Measurements from ENCODE around the gene TNFSF11.

The TNFSF11 gene

GRCh38 chr13:42543215-42543797 is 30.6 kb upstream of the TNFSF11 start:
- H3K4me1 ChIP-seq (ENCODE audit: control insufficient read depth, insufficient read depth, low read length, poor library complexity, severe bottlenecking) = no peaks in the 10 kb centered on the region

GRCh38 chr13:42544246-42544926 is 29.6 kb upstream of the TNFSF11 start:
- Histone ChIP-seq H3K4me1 (ENCODE audit: control insufficient read depth, insufficient read depth, low read length, poor library complexity, severe bottlenecking) (no peaks in the 10 kb centered on the region), H3K4me3 (ENCODE audit: insufficient read depth, low read depth, low read length, poor library complexity, severe bottlenecking) (no peak overlapping the region), H3K27ac (ENCODE audit: insufficient read depth, low read length, poor library complexity, severe bottlenecking) (no peak overlapping the region), H3K9me3 (ENCODE audit: control insufficient read depth, low read length) (no peaks in the 10 kb centered on the region), H3K27me3 (replicated peaks; ENCODE audit: control insufficient read depth, insufficient read depth, low read length, poor library complexity, severe bottlenecking) (no peaks in the 10 kb centered on the region), H3K36me3 (ENCODE audit: control insufficient read depth, insufficient read depth, low read length) (no peaks in the 10 kb centered on the region)
- DNase-seq = no peak

More at GRCh38 chr13:42543215-42543797, 30.6 kb upstream of the TNFSF11 start:
- no peak for DNase-seq
- H3K36me3 ChIP-seq (ENCODE audit: control insufficient read depth, insufficient read depth, low read length) = no peaks in the 10 kb centered on the region
- no peaks in the 10 kb centered on the region for H3K9me3 ChIP-seq (ENCODE audit: control insufficient read depth, low read length)
- no peaks in the 10 kb centered on the region for H3K27me3 ChIP-seq (replicated peaks; ENCODE audit: control insufficient read depth, insufficient read depth, low read length, poor library complexity, severe bottlenecking)
- H3K27ac ChIP-seq (ENCODE audit: insufficient read depth, low read length, poor library complexity, severe bottlenecking) = no peak overlapping the region
- no peak overlapping the region for H3K4me3 ChIP-seq (ENCODE audit: insufficient read depth, low read depth, low read length, poor library complexity, severe bottlenecking)

- Histone ChIP-seq H3K4me1 (ENCODE audit: control insufficient read depth, insufficient read depth, low read length, poor library complexity, severe bottlenecking) (no peaks in the 10 kb centered on the region), H3K4me3 (ENCODE audit: insufficient read depth, low read depth, low read length, poor library complexity, severe bottlenecking) (no peak overlapping the region), H3K36me3 (ENCODE audit: control insufficient read depth, insufficient read depth, low read length) (no peaks in the 10 kb centered on the region), H3K27me3 (replicated peaks; ENCODE audit: control insufficient read depth, insufficient read depth, low read length, poor library complexity, severe bottlenecking) (no peaks in the 10 kb centered on the region), H3K27ac (ENCODE audit: insufficient read depth, low read length, poor library complexity, severe bottlenecking) (no peak overlapping the region), H3K9me3 (ENCODE audit: control insufficient read depth, low read length) (no peaks in the 10 kb centered on the region)
- no peak for DNase-seq
Observed at GRCh38 chr13:42545842-42546241, 28.1 kb upstream of the TNFSF11 start.

- Histone ChIP-seq H3K27ac (ENCODE audit: insufficient read depth, low read length, poor library complexity, severe bottlenecking) (no peak overlapping the region), H3K4me1 (ENCODE audit: control insufficient read depth, insufficient read depth, low read length, poor library complexity, severe bottlenecking) (no peaks in the 10 kb centered on the region), H3K9me3 (ENCODE audit: control insufficient read depth, low read length) (no peaks in the 10 kb centered on the region), H3K27me3 (replicated peaks; ENCODE audit: control insufficient read depth, insufficient read depth, low read length, poor library complexity, severe bottlenecking) (no peaks in the 10 kb centered on the region), H3K4me3 (ENCODE audit: insufficient read depth, low read depth, low read length, poor library complexity, severe bottlenecking) (no peak overlapping the region), H3K36me3 (ENCODE audit: control insufficient read depth, insufficient read depth, low read length) (no peaks in the 10 kb centered on the region)
- no peak for DNase-seq
Observed at GRCh38 chr13:42547612-42548011, 26.3 kb upstream of the TNFSF11 start.

GRCh38 chr13:42548731-42549551 is 25.0 kb upstream of the TNFSF11 start:
- no peak overlapping the region for H3K4me3 ChIP-seq (ENCODE audit: insufficient read depth, low read depth, low read length, poor library complexity, severe bottlenecking)

GRCh38 chr13:42549552-42549936 is 24.4 kb upstream of the TNFSF11 start:
- Histone ChIP-seq H3K9me3 (ENCODE audit: control insufficient read depth, low read length) (no peaks in the 10 kb centered on the region), H3K4me1 (ENCODE audit: control insufficient read depth, insufficient read depth, low read length, poor library complexity, severe bottlenecking) (no peaks in the 10 kb centered on the region), H3K36me3 (ENCODE audit: control insufficient read depth, insufficient read depth, low read length) (no peaks in the 10 kb centered on the region), H3K27ac (ENCODE audit: insufficient read depth, low read length, poor library complexity, severe bottlenecking) (no peak overlapping the region), H3K27me3 (replicated peaks; ENCODE audit: control insufficient read depth, insufficient read depth, low read length, poor library complexity, severe bottlenecking) (no peaks in the 10 kb centered on the region), H3K4me3 (ENCODE audit: insufficient read depth, low read depth, low read length, poor library complexity, severe bottlenecking) (no peak overlapping the region)
- DNase-seq = no peak

More at GRCh38 chr13:42548731-42549551, 25.0 kb upstream of the TNFSF11 start:
- H3K4me1 ChIP-seq (ENCODE audit: control insufficient read depth, insufficient read depth, low read length, poor library complexity, severe bottlenecking) = no peaks in the 10 kb centered on the region
- no peaks in the 10 kb centered on the region for H3K9me3 ChIP-seq (ENCODE audit: control insufficient read depth, low read length)
- no peaks in the 10 kb centered on the region for H3K27me3 ChIP-seq (replicated peaks; ENCODE audit: control insufficient read depth, insufficient read depth, low read length, poor library complexity, severe bottlenecking)
- H3K36me3 ChIP-seq (ENCODE audit: control insufficient read depth, insufficient read depth, low read length) = no peaks in the 10 kb centered on the region
- no peak for DNase-seq
- H3K27ac ChIP-seq (ENCODE audit: insufficient read depth, low read length, poor library complexity, severe bottlenecking) = no peak overlapping the region

GRCh38 chr13:42551611-42552010 is 22.3 kb upstream of the TNFSF11 start:
- H3K27ac ChIP-seq (ENCODE audit: insufficient read depth, low read length, poor library complexity, severe bottlenecking) = no peak overlapping the region
- no peaks in the 10 kb centered on the region for H3K9me3 ChIP-seq (ENCODE audit: control insufficient read depth, low read length)
- no peak for DNase-seq
- H3K36me3 ChIP-seq (ENCODE audit: control insufficient read depth, insufficient read depth, low read length) = no peaks in the 10 kb centered on the region
- no peaks in the 10 kb centered on the region for H3K4me1 ChIP-seq (ENCODE audit: control insufficient read depth, insufficient read depth, low read length, poor library complexity, severe bottlenecking)
- H3K27me3 ChIP-seq (replicated peaks; ENCODE audit: control insufficient read depth, insufficient read depth, low read length, poor library complexity, severe bottlenecking) = no peaks in the 10 kb centered on the region
- H3K4me3 ChIP-seq (ENCODE audit: insufficient read depth, low read depth, low read length, poor library complexity, severe bottlenecking) = no peak overlapping the region

- Histone ChIP-seq H3K27ac (ENCODE audit: insufficient read depth, low read length, poor library complexity, severe bottlenecking) (no peak overlapping the region), H3K4me3 (ENCODE audit: insufficient read depth, low read depth, low read length, poor library complexity, severe bottlenecking) (no peak overlapping the region), H3K4me1 (ENCODE audit: control insufficient read depth, insufficient read depth, low read length, poor library complexity, severe bottlenecking) (no peaks in the 10 kb centered on the region), H3K27me3 (replicated peaks; ENCODE audit: control insufficient read depth, insufficient read depth, low read length, poor library complexity, severe bottlenecking) (no peaks in the 10 kb centered on the region), H3K9me3 (ENCODE audit: control insufficient read depth, low read length) (no peaks in the 10 kb centered on the region), H3K36me3 (ENCODE audit: control insufficient read depth, insufficient read depth, low read length) (no peaks in the 10 kb centered on the region)
- DNase-seq = no peak
Observed at GRCh38 chr13:42553098-42554046, 20.6 kb upstream of the TNFSF11 start.

- Histone ChIP-seq H3K4me3 (ENCODE audit: insufficient read depth, low read depth, low read length, poor library complexity, severe bottlenecking) (no peak overlapping the region), H3K36me3 (ENCODE audit: control insufficient read depth, insufficient read depth, low read length) (no peaks in the 10 kb centered on the region), H3K27ac (ENCODE audit: insufficient read depth, low read length, poor library complexity, severe bottlenecking) (no peak overlapping the region), H3K4me1 (ENCODE audit: control insufficient read depth, insufficient read depth, low read length, poor library complexity, severe bottlenecking) (no peaks in the 10 kb centered on the region), H3K27me3 (replicated peaks; ENCODE audit: control insufficient read depth, insufficient read depth, low read length, poor library complexity, severe bottlenecking) (no peaks in the 10 kb centered on the region), H3K9me3 (ENCODE audit: control insufficient read depth, low read length) (no peaks in the 10 kb centered on the region)
- DNase-seq = no peak
Observed at GRCh38 chr13:42559057-42559456, 14.9 kb upstream of the TNFSF11 start.
